ENCODE data around the gene DNMT1.
"Not testable (repeated sequence)": the region's sequence is repeated elsewhere in the genome, so short reads cannot be mapped to it uniquely, and the experiment has no call there.

DNMT1 gene

GRCh38 chr19:10194500-10195198 is at the start of gene DNMT1:
DNMT1 (minus strand) TSS chr19:10194953; CDS start chr19:10194899, 54 bp downstream.
- DNase-seq (ENCODE audit: low read depth), result peak; percentile 97

GRCh38 chr19:10243606-10244005 is 48.9 kb upstream of the DNMT1 start:
- no peak for DNase-seq (ENCODE audit: low read depth)

- not testable (repeated sequence) for DNase-seq (ENCODE audit: low read depth)
These were observed 47.2 kb upstream of the DNMT1 start for GRCh38 chr19:10241826-10242449.

GRCh38 chr19:10238172-10238783 is 43.5 kb upstream of the DNMT1 start:
- DNase-seq (ENCODE audit: low read depth), result peak; percentile 23

- no peak for DNase-seq (ENCODE audit: low read depth)
These were observed 42.9 kb upstream of the DNMT1 start for GRCh38 chr19:10237702-10238101.

GRCh38 chr19:10235409-10235808 is 40.7 kb upstream of the DNMT1 start:
- DNase-seq (ENCODE audit: low read depth), result not testable (repeated sequence)

GRCh38 chr19:10235003-10235402 is 40.2 kb upstream of the DNMT1 start:
- no peak for DNase-seq (ENCODE audit: low read depth)

- no peak for DNase-seq (ENCODE audit: low read depth)
These were observed 39.2 kb upstream of the DNMT1 start for GRCh38 chr19:10233946-10234345.

- DNase-seq (ENCODE audit: low read depth), result no peak
These were observed 37.0 kb upstream of the DNMT1 start for GRCh38 chr19:10231612-10232228.

GRCh38 chr19:10230861-10231611 is 36.3 kb upstream of the DNMT1 start, which contains the start of gene S1PR2:
S1PR2 (minus strand) TSS chr19:10231331; CDS start chr19:10224905, 6,426 bp downstream.
- peak; percentile 48 for DNase-seq (ENCODE audit: low read depth)

GRCh38 chr19:10230173-10230860 is 35.6 kb upstream of the DNMT1 start:
- DNase-seq (ENCODE audit: low read depth), result peak; percentile 42

GRCh38 chr19:10228920-10229319 is 34.2 kb upstream of the DNMT1 start:
- no peak for DNase-seq (ENCODE audit: low read depth)

- DNase-seq (ENCODE audit: low read depth), result no peak
These were observed 33.6 kb upstream of the DNMT1 start for GRCh38 chr19:10228393-10228792.

- no peak for DNase-seq (ENCODE audit: low read depth)
These were observed 32.5 kb upstream of the DNMT1 start for GRCh38 chr19:10227026-10227971.

- peak; percentile 75 for DNase-seq (ENCODE audit: low read depth)
These were observed 31.7 kb upstream of the DNMT1 start for GRCh38 chr19:10226376-10227025.

- DNase-seq (ENCODE audit: low read depth), result no peak
These were observed 31.2 kb upstream of the DNMT1 start for GRCh38 chr19:10226021-10226375.

GRCh38 chr19:10224337-10224736 is 29.6 kb upstream of the DNMT1 start:
- no peak for DNase-seq (ENCODE audit: low read depth)

GRCh38 chr19:10223488-10224213 is 28.9 kb upstream of the DNMT1 start:
- no peak for DNase-seq (ENCODE audit: low read depth)

Measured in iris pigment epithelial cell (primary cell).